Ammon's horn (tissue), 1 donor: ENCODE measurements around the gene FAM83D.

Source experiments
- DNase-seq: peaks from one replicate; pipeline ENCODE4 v3.0.0-alpha.2; 2016; ENCODE audit warnings: low spot score

Gene FAM83D, protein sequence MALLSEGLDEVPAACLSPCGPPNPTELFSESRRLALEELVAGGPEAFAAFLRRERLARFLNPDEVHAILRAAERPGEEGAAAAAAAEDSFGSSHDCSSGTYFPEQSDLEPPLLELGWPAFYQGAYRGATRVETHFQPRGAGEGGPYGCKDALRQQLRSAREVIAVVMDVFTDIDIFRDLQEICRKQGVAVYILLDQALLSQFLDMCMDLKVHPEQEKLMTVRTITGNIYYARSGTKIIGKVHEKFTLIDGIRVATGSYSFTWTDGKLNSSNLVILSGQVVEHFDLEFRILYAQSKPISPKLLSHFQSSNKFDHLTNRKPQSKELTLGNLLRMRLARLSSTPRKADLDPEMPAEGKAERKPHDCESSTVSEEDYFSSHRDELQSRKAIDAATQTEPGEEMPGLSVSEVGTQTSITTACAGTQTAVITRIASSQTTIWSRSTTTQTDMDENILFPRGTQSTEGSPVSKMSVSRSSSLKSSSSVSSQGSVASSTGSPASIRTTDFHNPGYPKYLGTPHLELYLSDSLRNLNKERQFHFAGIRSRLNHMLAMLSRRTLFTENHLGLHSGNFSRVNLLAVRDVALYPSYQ

DNA sequence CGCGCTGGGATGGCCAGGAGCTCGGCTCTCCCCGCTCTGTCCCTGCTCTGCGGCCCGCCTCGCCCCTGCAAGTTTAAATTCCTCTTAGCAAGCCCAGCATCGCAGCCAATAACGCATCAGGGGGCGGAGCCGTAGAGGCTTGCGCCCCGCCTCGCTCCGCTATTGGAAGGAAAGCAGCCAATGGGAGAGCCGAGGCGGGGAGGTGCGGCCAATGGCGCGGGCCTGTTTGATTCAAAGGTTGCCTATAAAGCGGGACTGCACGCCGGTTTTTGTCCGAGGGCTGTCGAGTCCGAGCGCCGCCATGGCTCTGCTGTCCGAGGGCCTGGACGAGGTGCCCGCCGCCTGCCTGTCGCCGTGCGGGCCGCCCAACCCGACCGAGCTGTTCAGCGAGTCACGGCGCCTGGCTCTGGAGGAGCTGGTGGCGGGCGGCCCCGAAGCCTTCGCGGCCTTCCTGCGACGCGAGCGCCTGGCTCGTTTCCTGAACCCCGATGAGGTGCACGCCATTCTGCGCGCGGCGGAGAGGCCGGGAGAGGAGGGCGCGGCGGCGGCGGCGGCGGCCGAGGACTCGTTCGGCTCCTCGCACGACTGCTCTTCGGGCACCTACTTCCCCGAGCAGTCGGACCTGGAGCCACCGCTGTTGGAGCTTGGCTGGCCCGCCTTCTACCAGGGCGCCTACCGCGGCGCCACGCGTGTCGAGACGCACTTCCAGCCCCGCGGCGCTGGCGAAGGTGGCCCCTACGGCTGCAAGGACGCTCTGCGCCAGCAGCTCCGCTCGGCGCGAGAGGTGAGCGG lies at the start of gene FAM83D:
FAM83D (plus strand) TSS at position 276 of the 792 bp plus-strand sequence; CDS start at position 302, 26 bp downstream.
- peak; percentile 98 for DNase-seq

DNA sequence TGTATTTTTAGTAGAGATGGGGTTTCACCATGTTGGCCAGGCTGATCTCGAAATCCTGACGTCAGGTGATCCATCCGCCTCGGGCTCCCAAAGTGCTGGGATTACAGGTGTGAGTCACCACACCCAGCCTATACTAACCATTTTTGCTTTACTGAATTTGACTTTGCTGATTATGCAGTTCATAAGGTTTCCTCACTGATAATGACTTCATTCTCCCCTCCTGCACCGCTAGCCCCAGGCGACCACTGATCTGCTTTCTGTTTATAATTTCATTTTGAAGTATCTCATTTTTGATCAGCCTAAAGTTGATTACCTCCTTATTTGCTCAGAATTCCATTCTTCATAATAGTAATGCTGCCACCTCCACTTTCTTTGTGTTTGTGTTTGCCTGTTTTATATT lies 48.7 kb upstream of the FAM83D start:
- no peak for DNase-seq

DNA sequence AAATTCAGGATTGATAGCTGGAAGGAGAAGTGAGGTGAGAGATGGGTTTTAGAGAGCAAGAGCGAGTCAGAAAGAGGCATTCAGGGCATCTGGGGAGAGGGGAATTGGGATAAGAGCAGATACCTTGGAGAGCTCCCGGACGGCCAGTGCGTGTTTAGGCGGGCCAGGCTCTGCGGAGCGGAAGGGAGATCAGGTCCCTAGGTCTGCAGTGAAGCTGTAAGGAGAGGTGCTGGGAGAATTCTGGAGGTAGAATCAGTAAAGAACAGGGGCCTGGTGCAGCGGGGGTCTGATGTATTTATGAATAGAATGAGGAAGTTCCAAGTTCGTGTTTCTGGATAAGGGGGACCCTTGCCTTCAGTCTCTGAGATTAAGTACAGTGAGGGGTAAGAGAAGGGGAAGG lies 47.4 kb upstream of the FAM83D start:
- no peak for DNase-seq

DNA sequence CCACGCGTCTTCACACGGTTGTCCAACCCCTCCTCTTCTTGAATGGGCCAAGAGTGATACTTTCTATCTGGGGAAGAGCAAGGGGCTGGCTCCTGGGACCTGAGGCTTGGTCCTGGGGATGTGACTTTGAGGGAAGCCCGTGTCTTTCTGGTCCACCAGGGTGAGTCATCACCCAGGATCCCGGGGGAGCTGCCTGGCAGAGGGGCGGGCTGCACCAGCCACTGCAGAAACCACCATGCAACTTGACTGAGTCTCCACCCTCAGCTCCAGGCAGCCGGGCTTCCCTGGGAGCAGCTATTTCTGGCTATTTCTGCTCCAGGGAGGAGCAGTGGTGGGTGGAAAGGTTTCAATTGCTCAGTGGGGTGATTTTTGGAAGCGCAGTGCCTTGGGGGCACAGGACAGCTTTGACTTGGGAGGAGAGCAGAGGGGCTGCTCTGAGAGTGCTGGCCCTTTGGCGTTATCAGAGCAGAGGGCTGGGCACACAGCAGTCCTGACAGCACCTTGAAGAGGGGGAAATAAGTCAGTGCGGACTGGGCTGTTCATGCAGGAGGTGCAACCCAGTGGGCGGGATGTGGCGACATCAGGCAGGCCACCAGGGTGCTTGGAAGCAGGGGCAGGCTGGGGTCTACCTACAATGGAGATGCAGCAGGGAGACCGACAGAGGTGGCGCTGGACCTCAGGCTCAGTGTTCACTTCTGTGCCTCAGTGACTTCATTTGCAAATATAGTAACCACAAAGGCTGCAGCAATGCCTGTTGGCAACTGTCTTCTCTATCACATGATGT lies 45.1 kb upstream of the FAM83D start:
- no peak for DNase-seq

DNA sequence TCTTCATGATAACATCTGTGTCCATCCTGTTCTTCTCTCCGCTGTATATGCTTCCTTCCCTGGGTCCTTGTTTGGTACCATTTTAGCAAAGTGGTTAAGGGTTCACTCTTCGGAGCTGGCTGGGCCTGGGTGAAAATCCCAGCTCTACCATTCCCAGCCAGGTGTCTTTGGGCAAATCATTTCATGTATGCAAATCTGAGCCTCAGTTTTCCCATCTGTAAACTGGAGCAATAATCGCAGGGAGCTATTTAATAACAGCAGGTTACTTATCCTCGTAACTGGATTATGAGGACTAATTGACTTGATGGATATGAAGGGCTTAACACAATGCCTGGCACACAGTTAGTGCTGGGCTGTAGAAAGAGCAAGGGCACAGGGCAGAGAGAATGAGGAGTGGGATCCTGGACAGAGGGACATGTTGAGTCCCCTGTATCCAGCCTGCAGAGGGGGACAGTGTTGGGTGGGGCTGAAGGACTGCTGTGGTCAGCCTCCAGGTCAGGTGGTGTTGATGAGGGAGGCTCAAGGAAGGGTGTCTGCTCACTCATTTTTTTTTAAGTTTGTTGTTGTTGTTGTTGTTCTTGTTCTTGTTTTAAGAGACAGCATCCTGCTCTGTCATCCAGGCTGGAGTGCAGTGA lies 44.3 kb upstream of the FAM83D start:
- DNase-seq, result no peak

DNA sequence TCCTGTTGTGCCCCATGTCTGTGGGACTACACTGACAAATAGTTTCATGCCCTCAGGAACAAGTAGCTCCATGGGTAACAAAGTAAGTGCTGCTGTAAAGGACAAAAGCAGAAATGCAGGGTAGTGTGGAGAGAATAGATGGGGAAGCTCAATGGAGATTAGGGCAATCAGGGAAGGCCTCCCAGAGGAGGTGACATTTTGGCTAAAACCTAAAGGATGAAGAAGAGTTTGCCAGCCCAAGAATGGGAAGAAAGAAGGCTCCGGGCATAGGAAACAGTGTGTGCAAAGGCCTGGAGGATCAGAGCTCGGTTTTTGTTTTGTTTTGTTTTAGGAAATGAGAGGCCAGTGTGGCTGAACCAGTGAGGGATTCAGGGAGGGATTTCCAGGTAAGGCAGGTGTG lies 43.6 kb upstream of the FAM83D start:
- DNase-seq, result no peak

DNA sequence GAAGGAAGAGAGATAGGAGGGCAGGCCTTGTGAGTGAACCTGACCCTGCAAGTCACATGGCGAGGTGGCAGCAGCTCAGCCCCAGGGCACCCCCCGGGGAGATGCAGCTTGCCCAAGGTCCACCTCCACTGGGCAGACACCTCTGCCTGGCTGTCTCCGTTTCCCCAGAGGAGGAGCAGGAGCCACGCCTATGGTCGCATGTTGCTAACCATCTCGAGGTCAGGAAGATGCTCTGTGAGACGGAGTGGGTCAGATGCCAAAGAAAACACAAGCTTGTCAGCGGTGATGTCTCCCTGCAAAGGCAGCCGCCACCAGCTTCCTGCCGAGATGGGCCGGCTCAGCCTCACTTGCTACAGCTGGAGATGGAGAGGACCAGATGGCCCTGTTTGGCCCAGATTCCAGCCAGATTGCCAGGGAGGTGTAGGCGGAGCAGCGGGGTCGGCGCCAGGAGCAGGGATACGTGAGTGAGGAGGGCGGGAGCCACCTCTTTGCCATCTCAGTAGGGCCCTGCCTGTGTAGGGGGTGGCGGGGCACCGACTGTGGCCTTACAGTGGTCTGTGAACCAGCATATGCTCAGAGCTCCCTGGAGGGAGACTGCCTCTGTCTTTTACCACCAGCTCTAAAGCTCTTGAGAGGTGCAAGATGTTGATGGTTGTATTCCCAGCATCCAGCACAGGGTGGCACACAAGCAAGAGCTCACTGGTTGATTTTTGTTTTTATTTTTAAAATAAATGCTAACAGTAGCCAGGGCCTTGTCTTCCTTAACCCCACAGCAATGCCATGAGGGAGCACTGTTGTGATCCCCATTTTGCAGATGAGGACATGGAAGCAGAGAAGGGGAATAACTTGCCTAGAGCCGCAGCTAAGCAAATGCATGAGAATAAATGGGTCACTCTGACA lies 42.9 kb upstream of the FAM83D start:
- peak; percentile 81 for DNase-seq

DNA sequence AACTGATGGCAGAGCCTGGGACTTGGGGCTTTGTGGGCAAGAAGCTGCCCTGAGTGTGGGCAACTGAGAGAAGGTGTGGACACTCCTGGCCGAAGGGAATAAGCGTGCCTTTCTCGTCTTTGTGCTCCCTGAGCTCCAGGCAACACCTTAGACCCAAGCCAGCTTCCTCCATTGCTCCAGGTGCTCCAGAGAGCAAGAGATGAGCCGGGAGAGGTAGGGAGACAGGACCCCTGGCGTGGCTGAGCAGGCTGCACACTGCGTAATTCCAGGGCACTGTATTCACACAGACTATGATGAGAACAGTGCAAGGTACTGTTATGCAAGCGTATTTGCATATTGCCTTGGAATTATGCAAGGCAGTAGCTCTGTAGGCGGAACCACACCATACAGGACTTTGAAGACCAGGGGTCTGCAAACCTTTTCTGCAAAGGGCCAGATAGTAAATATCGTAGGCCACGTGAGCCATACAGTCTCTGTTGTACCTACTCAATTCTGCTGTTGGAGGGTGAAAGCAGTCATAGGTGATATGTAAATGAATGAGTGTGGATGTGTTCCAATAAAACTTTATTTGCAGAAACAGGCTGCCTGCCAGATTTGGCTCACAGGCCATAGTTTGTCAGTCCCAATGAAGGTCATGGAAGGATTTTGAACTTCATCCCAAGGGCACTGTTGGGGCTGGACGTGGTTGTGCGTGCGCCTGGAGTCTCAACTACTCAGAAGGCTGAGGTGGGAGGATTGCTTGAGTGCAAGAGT lies 42.1 kb upstream of the FAM83D start:
- no peak for DNase-seq

DNA sequence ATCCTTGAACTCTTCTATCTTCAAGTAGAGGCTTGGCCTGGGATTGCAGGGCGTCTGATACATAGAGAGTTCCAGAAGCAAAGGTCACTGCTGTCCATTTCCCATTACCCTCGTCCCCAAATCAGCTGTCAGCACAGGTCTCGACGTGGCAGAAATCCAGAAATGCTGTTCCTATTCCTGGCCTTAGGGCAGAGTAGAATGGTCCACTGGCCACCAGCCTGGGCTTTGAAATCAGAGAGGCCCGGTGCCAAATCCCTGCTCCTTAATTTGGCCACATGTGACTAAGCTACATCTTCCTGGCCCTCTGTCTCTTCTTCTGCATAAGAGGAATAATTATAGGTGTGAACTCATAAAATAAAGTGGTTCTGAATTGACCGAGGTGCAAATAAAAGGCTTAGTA lies 40.9 kb upstream of the FAM83D start:
- DNase-seq, result no peak

DNA sequence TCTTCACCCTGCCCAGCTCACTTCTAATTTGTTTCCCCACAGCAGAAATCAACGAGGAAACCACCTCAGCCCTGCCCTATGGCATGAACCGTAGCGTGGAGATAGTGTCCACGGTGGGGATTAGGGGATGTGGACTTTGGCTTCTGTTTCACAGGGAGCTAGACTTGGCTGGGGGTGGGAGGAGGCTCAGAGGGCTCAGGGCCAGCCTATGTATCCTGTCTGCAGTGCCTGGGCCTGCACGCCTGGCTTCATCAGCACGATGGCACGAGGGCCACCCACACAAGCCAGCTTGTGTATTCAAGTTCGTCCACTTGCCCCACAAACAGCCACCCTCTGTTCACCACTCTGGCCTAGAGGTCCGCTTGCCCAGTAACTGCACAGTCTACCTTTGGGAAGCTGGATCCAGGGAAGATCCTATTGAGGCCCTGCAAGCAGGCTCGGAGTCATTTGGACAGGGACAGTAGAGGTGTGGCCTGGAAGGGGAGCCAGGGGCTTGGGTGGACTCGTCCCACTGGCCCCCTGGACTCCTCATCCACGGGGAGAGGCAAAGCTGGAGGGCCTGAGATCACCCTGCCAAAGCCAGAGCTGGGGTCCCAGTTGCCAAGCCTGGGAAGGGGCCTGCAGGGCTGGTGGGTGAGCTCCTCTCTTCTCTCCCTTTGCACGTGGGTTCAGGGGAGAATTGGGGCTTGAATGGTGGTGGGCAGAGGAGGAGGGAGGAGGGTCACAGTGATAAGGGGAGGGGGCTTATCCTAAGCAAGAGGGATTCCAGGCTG lies 38.0 kb upstream of the FAM83D start:
- peak; percentile 87 for DNase-seq

DNA sequence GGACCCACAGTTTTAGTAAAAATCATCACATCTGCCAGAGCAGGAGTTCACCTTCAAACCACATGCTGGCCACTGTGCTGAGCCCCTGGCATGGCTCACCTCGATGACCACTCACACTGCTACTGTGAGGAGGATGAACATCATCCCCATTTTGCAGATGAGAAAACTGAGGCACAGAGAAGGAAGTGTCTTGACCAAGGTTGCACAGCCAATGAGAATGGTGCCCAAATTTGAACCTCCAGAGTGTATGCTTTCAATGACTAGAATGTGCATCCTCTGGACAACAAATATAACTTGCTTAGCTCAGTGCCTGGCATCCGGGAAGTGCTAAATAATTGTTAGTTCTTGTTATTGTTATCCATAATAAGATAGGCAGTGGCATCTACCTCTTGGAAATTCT lies 37.2 kb upstream of the FAM83D start:
- DNase-seq, result no peak

DNA sequence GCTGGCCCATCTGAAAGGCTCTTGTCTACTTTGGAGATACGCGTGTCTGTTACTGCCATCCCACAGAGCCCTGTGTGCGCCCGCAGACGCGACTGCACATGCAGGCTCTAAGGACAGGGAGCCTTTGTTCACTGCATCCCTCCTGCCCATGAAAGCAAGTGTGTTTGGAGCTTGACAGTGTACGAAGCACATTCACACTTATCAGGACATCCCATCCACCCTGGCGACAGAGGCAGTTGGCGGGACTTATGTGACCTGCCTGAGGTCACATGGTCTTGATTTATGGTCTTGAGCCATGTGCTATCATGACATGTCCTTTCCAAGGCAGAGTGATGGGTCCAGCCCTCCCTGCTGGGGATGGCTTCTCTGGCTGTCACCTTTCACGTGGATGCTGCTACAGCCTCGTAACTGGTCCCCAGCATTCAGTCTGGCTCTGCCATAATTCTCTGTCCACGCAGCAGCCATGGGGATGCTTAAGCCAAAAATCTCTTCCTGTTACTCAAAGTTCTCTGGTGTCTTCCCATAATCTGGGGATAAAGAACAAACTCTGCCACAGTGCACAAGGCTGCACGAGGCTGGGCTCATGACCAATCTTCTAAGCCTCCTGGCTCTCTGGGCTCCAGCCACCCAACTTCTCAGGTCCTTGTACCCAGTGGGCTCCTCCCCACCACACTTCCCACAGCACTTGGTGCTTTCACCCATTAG lies 36.3 kb upstream of the FAM83D start:
- peak; percentile 97 for DNase-seq

DNA sequence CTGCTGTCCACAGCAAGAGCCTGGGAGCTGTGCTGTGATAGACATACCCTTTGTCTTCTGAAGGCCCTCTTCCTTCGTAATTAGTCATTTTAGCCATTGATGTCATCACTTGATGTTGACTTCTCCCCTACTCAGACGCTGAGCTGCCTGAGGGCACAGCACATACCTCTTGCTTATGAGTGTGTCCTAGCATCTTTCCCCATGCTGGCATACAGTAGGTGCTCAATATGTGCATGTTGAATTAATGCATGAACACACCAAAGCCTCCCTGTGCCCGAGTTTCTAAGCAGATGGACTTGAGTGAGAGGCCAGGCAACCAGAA lies 35.8 kb upstream of the FAM83D start:
- no peak for DNase-seq

DNA sequence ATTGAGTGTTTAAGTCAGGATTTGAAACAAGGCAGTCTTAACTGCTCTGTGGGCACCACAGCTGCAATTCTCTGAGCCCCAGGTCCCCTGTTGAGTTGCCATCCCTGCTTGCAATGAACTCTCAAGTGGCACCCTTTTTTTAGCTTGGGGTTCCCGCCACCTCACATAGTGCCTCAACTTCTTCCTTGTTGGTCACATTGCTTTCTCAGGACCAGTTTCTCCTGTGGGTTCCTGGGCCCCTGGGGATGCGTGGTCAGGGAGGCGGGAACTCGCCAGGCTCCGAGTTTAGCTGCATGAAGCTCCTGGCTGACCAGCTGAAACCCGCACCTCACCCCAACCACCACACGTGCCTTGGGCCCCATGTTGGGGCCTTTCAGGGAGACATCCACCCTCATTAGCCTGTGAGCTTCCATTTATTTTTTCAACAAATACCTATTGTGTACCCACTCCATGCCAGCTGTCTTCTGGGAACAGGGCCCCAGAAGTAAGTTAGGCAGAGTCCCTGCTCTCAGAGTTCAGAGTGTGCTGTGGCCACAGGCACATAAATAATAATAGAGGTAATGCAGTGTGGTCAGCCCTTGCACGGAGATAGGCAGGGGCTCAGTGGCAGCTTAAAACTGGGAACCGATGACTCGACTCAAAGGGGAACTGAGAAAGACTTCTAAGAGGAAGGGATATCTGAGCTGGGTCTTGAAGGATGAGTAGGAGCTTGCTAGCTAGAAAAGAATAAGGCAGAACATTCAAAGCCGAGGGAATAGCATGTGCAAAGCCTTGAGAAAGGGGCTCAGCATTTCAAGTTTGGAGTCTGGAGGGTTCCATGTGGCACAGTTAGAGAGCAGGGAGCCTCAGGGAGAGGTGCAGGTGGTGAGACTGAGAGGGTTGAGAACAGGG lies 33.9 kb upstream of the FAM83D start:
- DNase-seq, result no peak

DNA sequence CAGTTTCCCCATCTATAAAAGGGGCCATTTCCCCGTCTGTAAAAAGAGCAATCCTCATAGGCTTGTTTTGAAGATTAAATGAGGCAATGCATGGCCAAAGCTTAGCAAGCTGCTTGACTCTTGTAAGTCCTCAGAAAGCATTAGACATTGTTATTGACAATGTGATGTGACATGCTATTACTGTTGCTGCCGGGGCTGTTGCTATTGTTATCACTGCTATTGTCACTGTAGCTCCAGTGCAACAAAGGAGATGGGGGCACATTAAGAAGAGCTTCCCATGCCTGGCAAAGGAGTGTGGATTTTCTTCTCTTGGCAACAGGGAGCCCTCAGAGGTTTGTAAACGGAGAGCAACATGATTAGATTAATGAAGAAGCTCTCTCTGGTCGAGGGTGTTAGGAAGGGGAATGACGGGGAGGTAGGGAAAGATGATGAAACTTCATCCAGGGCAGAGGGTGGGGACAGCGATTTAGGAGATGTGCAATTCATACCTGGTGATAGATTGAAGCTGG lies 33.1 kb upstream of the FAM83D start:
- DNase-seq, result no peak

DNA sequence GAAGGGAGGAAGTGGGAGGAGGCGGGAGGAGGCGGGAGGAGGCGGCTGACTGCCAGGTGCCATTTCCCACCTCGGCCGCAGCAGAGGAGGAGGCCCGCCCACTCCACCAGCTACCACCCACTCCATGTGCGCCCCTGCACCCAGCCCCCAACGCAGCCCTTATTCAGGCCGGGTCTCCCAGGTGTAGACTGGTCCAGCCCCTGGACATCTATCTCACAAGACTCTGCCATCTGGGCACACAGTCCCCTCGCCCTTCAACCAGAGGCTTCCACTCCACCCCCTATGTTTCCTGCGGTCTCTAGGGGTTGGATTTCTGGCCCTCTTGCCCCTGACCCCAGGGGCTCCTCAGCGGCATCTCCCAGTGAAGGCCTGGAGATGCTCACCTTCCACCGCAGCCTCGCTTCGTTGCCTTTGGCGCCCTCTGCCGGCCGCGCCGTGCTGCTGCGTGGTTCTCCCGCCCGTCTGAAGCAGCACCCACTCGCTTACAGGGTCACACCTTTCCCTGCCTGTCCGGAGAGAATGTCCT lies 32.6 kb upstream of the FAM83D start:
- peak; percentile 86 for DNase-seq
